Immature natural killer cell (primary cell): ENCODE measurements around the gene CACNA2D1. TPM values are rescaled to one million over a fixed set of nuclear protein-coding genes. Genes with fewer than 3 reads are reported as not detected.

Experiments used
- DNase-seq, 3 donors: peaks; one replicate each; pipeline ENCODE4 v3.0.0; 2022; ENCODE audit warnings: mixed read lengths in 1 of 3
- H3K27ac Mint-ChIP-seq, 6 donors: one replicate each; pipeline ENCODE4 v1.8.0; 2020; ENCODE audit warnings: mixed read lengths in 6 of 6, mild to moderate bottlenecking in 5 of 6, inconsistent platforms in 4 of 6, moderate library complexity in 3 of 6
- H3K27me3 Mint-ChIP-seq, 3 donors: one replicate each; pipeline ENCODE4 v1.8.0; 2020 to 2021; ENCODE audit warnings: low read depth in 3 of 3, mild to moderate bottlenecking in 3 of 3, mixed read lengths in 3 of 3, moderate library complexity in 3 of 3, inconsistent platforms in 1 of 3
- H3K36me3 Mint-ChIP-seq, 3 donors: one replicate each; pipeline ENCODE4 v1.8.0; 2020; ENCODE audit warnings: mixed read lengths in 3 of 3, inconsistent platforms in 2 of 3, mild to moderate bottlenecking in 2 of 3
- H3K4me1 Mint-ChIP-seq, 2 donors: one replicate each; pipeline ENCODE4 v1.8.0; 2020; ENCODE audit warnings: inconsistent platforms in 2 of 2, mild to moderate bottlenecking in 2 of 2, mixed read lengths in 2 of 2, moderate library complexity in 1 of 2
- H3K4me3 Mint-ChIP-seq, 5 donors: one replicate each; pipeline ENCODE4 v1.8.0; 2020; ENCODE audit warnings: mild to moderate bottlenecking in 5 of 5, mixed read lengths in 5 of 5, inconsistent platforms in 3 of 5, moderate library complexity in 3 of 5
- H3K9me3 Mint-ChIP-seq, 6 donors: one replicate each; pipeline ENCODE4 v1.8.0; 2020; ENCODE audit warnings: mild to moderate bottlenecking in 6 of 6, mixed read lengths in 6 of 6, inconsistent platforms in 4 of 6, moderate library complexity in 3 of 6
- polyA plus RNA-seq, 3 donors: library from polyadenylated mRNA; unstranded; fragments of 300-500 nt; fragmentation: Illumina TruSeq; gene quantifications; one replicate each; pipeline ENCODE4 v1.2.3, GENCODE V29; 2021

Gene CACNA2D1
- polyA plus RNA-seq, 3 donors from 2014 or later, result not detected

GRCh38 chr7:82010416-82010815 is 433.2 kb downstream of the CACNA2D1 start:
- DNase-seq, result no peak
- Mint-ChIP-seq H3K27me3 (no peaks in the 10 kb centered on the region), H3K27ac (no peak overlapping the region), H3K4me1 (no peaks in the 10 kb centered on the region), H3K4me3 (no peak overlapping the region), H3K36me3 (no peaks in the 10 kb centered on the region), H3K9me3 (peaks cover 0 to 12% (median 3%) of the 10 kb centered on the region in 6 donors)

DNA sequence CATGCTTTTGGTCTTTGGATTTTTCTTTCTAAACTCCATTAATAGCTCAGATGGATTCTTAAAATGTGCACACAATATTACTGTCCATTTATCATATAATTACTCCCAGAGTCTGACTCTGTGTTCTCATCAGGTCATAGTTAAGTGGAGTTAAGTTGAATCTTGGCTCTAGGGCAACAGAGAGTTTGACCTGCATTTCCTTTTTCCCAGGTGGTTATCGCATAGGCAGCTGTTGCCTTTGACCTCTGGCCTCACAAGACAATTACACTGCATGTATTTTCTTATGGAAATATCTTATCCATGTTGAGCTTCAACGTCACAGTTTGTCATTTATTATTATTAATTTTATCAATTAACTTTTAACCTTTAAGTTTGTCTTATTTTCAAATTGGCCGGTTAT is 436.3 kb downstream of the CACNA2D1 start:
- Mint-ChIP-seq H3K4me3 (no peak overlapping the region), H3K9me3 (peaks cover 0 to 20% (median 2%) of the 10 kb centered on the region in 6 donors)

GRCh38 chr7:82005056-82005455 is 438.5 kb downstream of the CACNA2D1 start:
- Mint-ChIP-seq H3K36me3 (no peaks in the 10 kb centered on the region), H3K4me3 (no peak overlapping the region), H3K27ac (no peak overlapping the region), H3K9me3 (peaks cover 0 to 17% (median 2%) of the 10 kb centered on the region in 6 donors), H3K27me3 (no peaks in the 10 kb centered on the region), H3K4me1 (no peaks in the 10 kb centered on the region)
- no peak for DNase-seq

More for the DNA sequence above, 436.3 kb downstream of the CACNA2D1 start:
- DNase-seq, result no peak
- Mint-ChIP-seq H3K36me3 (no peaks in the 10 kb centered on the region), H3K4me1 (no peaks in the 10 kb centered on the region), H3K27ac (no peak overlapping the region), H3K27me3 (no peaks in the 10 kb centered on the region)

GRCh38 chr7:81993186-81993585 is 450.4 kb downstream of the CACNA2D1 start:
- DNase-seq, result no peak
- Mint-ChIP-seq H3K27ac (no peak overlapping the region), H3K4me1 (no peaks in the 10 kb centered on the region), H3K4me3 (no peak overlapping the region), H3K9me3 (peaks cover 0 to 6% (median 1%) of the 10 kb centered on the region in 6 donors), H3K27me3 (no peaks in the 10 kb centered on the region), H3K36me3 (no peaks in the 10 kb centered on the region)

GRCh38 chr7:81990395-81990794 is 453.2 kb downstream of the CACNA2D1 start:
- H3K4me3 Mint-ChIP-seq, result no peak overlapping the region
- H3K27me3 Mint-ChIP-seq, result no peaks in the 10 kb centered on the region
- peaks cover 0 to 9% (median 3%) of the 10 kb centered on the region in 6 donors for H3K9me3 Mint-ChIP-seq
- no peaks in the 10 kb centered on the region for H3K36me3 Mint-ChIP-seq
- no peaks in the 10 kb centered on the region for H3K4me1 Mint-ChIP-seq
- DNase-seq, result no peak
- H3K27ac Mint-ChIP-seq, result no peak overlapping the region

DNA sequence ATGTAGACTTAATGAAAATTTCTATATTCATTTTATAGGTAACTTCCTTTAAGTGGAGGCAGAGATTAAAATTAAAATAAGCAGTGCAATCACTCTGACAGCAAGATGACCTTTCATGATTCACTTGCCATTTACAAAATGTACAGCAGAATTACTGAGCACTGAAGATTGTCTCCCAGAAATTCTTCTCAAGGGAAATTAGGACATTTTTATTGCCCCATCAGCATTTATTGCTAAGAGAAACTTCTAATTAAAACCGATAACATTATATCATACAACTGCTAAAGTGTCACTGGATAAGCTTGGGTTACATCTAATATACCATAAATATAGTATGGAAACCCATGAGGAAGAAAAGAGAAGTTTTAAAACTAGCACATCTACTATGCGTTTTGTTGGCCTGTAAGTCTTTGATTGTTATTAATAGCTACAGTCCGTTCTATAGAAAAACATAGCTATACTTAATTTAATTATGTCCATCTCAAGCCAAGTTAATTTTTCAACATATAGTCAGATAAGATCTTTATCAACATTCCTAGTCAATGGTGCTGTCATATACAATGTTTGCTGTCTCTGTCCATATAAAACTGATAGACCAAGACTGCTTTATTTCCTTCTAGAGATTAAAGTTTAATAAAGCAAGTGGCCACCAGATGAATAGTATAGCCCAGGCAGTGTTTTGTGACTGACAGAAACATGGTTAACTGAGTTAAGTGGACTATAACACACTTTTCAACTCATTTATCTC is 456.7 kb downstream of the CACNA2D1 start:
- Mint-ChIP-seq H3K9me3 (peaks cover 0 to 12% (median 4%) of the 10 kb centered on the region in 6 donors), H3K27me3 (no peaks in the 10 kb centered on the region), H3K27ac (no peak overlapping the region), H3K36me3 (no peaks in the 10 kb centered on the region), H3K4me1 (no peaks in the 10 kb centered on the region), H3K4me3 (no peak overlapping the region)
- DNase-seq, result no peak

GRCh38 chr7:81983406-81983805 is 460.2 kb downstream of the CACNA2D1 start:
- Mint-ChIP-seq H3K36me3 (peaks cover 0 to 2% (median 0%) of the 10 kb centered on the region in 3 donors), H3K9me3 (peaks cover 3 to 24% (median 11%) of the 10 kb centered on the region in 6 donors), H3K4me1 (no peaks in the 10 kb centered on the region), H3K4me3 (no peak overlapping the region), H3K27me3 (no peaks in the 10 kb centered on the region), H3K27ac (no peak overlapping the region)
- DNase-seq, result no peak

DNA sequence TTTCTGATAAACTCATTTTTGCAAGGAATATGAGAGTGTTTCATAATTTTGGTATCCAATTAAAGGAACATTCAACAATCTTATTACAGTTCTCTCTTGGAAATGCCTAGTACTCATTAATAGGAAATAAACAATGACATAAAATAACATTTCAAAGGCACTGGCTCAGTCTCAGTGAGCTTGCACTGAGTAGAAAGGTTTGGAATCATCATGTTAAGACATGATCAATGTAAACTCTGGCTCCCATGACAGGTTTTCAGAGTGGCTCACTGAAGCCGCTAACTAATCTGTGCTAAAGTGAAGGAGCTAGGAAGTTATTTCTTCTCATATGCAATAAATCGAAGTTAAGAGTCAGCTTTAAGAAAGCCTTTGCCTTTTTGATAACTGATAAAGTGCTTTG is 470.5 kb downstream of the CACNA2D1 start:
- Mint-ChIP-seq H3K27ac (no peak overlapping the region), H3K4me1 (no peaks in the 10 kb centered on the region), H3K4me3 (no peak overlapping the region), H3K9me3 (peaks cover 0 to 38% (median 7%) of the 10 kb centered on the region in 6 donors), H3K36me3 (no peaks in the 10 kb centered on the region), H3K27me3 (peaks cover 0 to 1% (median 0%) of the 10 kb centered on the region in 3 donors)
- DNase-seq, result no peak

DNA sequence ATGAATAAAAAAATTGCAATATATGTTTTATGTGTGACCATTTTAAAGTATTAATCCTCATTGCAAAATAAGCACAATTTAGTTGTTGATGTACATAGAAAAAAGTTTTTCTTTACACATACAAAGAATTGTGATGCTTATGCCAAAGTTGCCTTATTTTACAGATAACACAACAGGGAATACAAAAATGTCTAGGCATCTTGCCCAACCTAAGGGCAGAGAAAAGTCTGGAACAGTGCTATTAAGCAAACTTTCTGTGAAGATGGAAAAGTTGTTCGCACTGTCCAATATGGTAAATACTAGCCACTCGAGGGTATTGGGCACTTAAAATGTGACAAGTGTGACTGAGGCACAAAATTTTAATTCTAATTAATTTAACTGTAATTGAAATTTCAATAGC is 483.6 kb downstream of the CACNA2D1 start:
- peaks cover 0 to 31% (median 4%) of the 10 kb centered on the region in 6 donors for H3K9me3 Mint-ChIP-seq
- no peak for DNase-seq
- H3K27ac Mint-ChIP-seq, result no peak overlapping the region
- H3K27me3 Mint-ChIP-seq, result no peaks in the 10 kb centered on the region
- H3K36me3 Mint-ChIP-seq, result no peaks in the 10 kb centered on the region
- H3K4me1 Mint-ChIP-seq, result no peaks in the 10 kb centered on the region
- H3K4me3 Mint-ChIP-seq, result no peak overlapping the region

GRCh38 chr7:81957517-81957916 is 486.1 kb downstream of the CACNA2D1 start:
- no peak overlapping the region for H3K27ac Mint-ChIP-seq
- H3K4me3 Mint-ChIP-seq, result no peak overlapping the region
- H3K27me3 Mint-ChIP-seq, result no peaks in the 10 kb centered on the region
- DNase-seq, result no peak
- H3K36me3 Mint-ChIP-seq, result peaks cover 0 to 2% (median 0%) of the 10 kb centered on the region in 3 donors
- H3K9me3 Mint-ChIP-seq, result peaks cover 2 to 30% (median 4%) of the 10 kb centered on the region in 6 donors
- no peaks in the 10 kb centered on the region for H3K4me1 Mint-ChIP-seq

- H3K4me1 Mint-ChIP-seq, result no peaks in the 10 kb centered on the region
- peaks cover 0 to 4% (median 0%) of the 10 kb centered on the region in 3 donors for H3K36me3 Mint-ChIP-seq
- H3K4me3 Mint-ChIP-seq, result no peak overlapping the region
- H3K27ac Mint-ChIP-seq, result no peak overlapping the region
- no peak for DNase-seq
- H3K9me3 Mint-ChIP-seq, result peaks cover 0 to 31% (median 4%) of the 10 kb centered on the region in 6 donors
- H3K27me3 Mint-ChIP-seq, result no peaks in the 10 kb centered on the region
Observed at GRCh38 chr7:81956520-81956919, 487.1 kb downstream of the CACNA2D1 start.

DNA sequence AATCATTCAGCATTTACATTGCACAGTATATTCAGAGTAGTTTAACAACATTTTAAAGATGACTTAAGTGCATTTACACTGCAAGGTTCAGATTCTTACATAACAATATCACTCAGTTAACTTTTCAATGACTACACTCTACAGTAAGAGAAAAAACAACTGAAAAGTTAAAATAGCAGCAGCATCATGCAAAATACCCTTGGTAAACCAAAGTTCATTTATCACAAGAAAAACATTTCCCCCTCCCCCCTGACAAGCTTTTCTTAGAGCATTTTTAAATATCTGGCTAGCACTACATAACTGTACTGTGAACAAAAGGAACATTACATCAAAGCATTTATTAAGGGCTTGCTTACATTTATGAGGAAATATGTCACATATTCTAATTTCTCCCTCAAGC is 494.3 kb downstream of the CACNA2D1 start:
- H3K27ac Mint-ChIP-seq, result no peak overlapping the region
- H3K36me3 Mint-ChIP-seq, result peaks cover 0 to 8% (median 0%) of the 10 kb centered on the region in 3 donors
- H3K27me3 Mint-ChIP-seq, result no peaks in the 10 kb centered on the region
- H3K4me3 Mint-ChIP-seq, result no peak overlapping the region
- H3K4me1 Mint-ChIP-seq, result no peaks in the 10 kb centered on the region
- peaks cover 4 to 36% (median 7%) of the 10 kb centered on the region in 6 donors for H3K9me3 Mint-ChIP-seq
- no peak for DNase-seq

DNA sequence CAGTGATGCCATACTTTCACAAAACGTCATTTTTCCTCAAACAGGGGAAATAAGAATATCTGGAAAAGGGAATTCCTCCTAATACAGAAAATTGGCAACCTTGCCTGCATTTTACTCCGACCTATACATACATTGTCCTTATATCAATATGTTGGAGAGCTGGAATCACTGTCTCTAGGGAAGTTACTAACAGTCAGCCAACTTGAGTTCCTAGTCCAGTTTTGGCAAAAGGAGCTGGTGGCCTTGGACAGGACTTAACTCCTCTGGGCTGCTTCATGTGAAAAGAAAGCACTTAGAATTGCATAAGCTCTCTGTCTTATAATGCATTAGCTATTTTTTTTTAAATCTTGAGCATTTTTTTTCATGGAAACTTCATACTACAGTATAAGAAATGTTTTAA is 499.5 kb downstream of the CACNA2D1 start:
- DNase-seq, result no peak
- H3K27ac Mint-ChIP-seq, result no peak overlapping the region
- no peak overlapping the region for H3K4me3 Mint-ChIP-seq
- peaks cover 0 to 1% (median 0%) of the 10 kb centered on the region in 3 donors for H3K27me3 Mint-ChIP-seq
- H3K36me3 Mint-ChIP-seq, result no peaks in the 10 kb centered on the region
- peaks cover 5 to 42% (median 14%) of the 10 kb centered on the region in 6 donors for H3K9me3 Mint-ChIP-seq
- peaks cover 0 to 4% of the 10 kb centered on the region in 2 donors for H3K4me1 Mint-ChIP-seq

DNA sequence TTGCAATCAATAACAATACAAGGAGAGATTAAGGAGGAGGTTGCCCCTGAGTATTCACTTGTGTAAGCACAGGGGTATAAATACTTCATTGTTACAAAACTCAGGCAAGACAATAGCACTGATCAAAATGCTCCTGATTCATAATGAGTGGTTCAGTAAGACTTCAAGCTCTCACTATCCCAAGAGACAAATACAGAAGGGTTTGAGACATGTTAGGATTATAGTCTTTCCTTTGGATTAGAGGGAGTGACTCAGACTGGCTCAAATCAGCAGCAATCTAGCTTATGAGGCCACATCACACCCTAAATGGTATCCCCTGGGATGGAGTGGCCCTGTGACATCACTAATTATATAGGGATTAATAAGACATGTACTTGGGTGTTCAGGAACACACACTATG is 506.5 kb downstream of the CACNA2D1 start:
- Mint-ChIP-seq H3K4me3 (no peak overlapping the region), H3K27ac (no peak overlapping the region), H3K36me3 (no peaks in the 10 kb centered on the region), H3K9me3 (peaks cover 3 to 41% (median 5%) of the 10 kb centered on the region in 6 donors), H3K27me3 (peaks cover 0 to 5% (median 1%) of the 10 kb centered on the region in 3 donors), H3K4me1 (peaks cover 0 to 8% of the 10 kb centered on the region in 2 donors)
- DNase-seq, result no peak
